ENCODE measurements around the gene NUCB2.

DNA sequence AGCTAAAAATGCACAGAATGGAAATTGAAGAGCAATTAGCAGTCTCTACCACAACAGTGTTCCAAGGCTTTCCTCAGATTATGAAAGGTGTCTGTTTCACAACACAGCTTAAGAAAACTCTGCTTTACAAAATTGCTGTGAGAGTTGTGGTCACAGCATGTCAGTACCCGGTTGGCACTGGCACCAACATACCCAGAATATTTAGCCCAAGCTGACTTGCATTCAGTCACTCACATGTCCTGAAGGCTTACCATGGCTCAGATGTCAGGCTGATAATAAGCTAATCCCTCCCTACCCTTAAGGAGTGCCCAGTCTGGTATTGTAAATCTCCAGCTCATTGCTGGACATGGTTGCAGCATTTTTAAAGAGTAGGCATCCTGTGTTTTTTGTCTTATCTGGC is 90.0 kb downstream of the NUCB2 start:
- no peak for TF ChIP-seq EZH2phosphoT487 (IDR thresholded peaks at IDR 0.05; ENCODE audit: low read depth)
- TF ChIP-seq, protein P1, sequence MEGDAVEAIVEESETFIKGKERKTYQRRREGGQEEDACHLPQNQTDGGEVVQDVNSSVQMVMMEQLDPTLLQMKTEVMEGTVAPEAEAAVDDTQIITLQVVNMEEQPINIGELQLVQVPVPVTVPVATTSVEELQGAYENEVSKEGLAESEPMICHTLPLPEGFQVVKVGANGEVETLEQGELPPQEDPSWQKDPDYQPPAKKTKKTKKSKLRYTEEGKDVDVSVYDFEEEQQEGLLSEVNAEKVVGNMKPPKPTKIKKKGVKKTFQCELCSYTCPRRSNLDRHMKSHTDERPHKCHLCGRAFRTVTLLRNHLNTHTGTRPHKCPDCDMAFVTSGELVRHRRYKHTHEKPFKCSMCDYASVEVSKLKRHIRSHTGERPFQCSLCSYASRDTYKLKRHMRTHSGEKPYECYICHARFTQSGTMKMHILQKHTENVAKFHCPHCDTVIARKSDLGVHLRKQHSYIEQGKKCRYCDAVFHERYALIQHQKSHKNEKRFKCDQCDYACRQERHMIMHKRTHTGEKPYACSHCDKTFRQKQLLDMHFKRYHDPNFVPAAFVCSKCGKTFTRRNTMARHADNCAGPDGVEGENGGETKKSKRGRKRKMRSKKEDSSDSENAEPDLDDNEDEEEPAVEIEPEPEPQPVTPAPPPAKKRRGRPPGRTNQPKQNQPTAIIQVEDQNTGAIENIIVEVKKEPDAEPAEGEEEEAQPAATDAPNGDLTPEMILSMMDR (IDR thresholded peaks at IDR 0.05; ENCODE audit: low read depth, low read length): no peak

Measured in OCI-LY3 (cell line).